Heart right ventricle (tissue), 16 donors: ENCODE data around the gene OLFM1. TPM values are rescaled to one million over a fixed set of nuclear protein-coding genes. Genes with fewer than 3 reads are reported as not detected.

ENCODE experiments used
- ATAC-seq, 8 donors: fragments of 200-7000 bp; cut with Tn5 transposase; one replicate each; pipeline ENCODE4 v1.9.1; 2020; ENCODE audit warnings: mild to moderate bottlenecking in 8 of 8, moderate library complexity in 8 of 8, moderate number of reproducible peaks in 1 of 8
- DNase-seq, 2 donors: peaks; one replicate each; pipeline ENCODE4 v3.0.0-alpha.2; 2020
- H3K27ac ChIP-seq, 10 donors: fragments of 200-600 bp; sonication (generic) in 2 of 10; one replicate each; pipeline versions ENCODE4 v1.5.0 to v1.8.0; 2020 to 2022; ENCODE audit warnings: mild to moderate bottlenecking in 3 of 10
- H3K27me3 ChIP-seq, 7 donors: fragments of 200-600 bp; one replicate each; pipeline ENCODE4 v1.8.0; 2021 to 2022; ENCODE audit warnings: mild to moderate bottlenecking in 2 of 7
- H3K36me3 ChIP-seq, 9 donors: fragments of 200-600 bp; sonication (generic) in 1 of 9; one replicate each; pipeline versions ENCODE4 v1.5.0 to v1.8.0; 2020 to 2022; ENCODE audit warnings: mild to moderate bottlenecking in 2 of 9
- H3K4me1 ChIP-seq, 9 donors: fragments of 200-600 bp; sonication (generic) in 1 of 9; one replicate each; pipeline versions ENCODE4 v1.5.0 to v1.8.0; 2020 to 2022; ENCODE audit warnings: mild to moderate bottlenecking in 4 of 9
- H3K4me3 ChIP-seq, 10 donors: fragments of 200-600 bp; sonication (generic) in 2 of 10; one replicate each; pipeline versions ENCODE4 v1.5.0 to v1.8.0; 2020 to 2022; ENCODE audit warnings: mild to moderate bottlenecking in 7 of 10, moderate library complexity in 2 of 10
- H3K9me3 ChIP-seq, 11 donors: fragments of 200-600 bp in 10 of 11; sonication (generic) in 2 of 11; one replicate each; pipeline versions ENCODE4 v1.5.0 to v1.8.0; 2013 to 2022; ENCODE audit warnings: mild to moderate bottlenecking in 2 of 11, control low read depth in 1 of 11, moderate library complexity in 1 of 11
- CTCF ChIP-seq, 9 donors: fragments of 200-600 bp; sonication (generic) in 2 of 9; IDR thresholded peaks; one replicate each; pipeline versions ENCODE4 v1.5.0 to v1.8.0; 2021 to 2022; ENCODE audit warnings: antibody characterized with exemption in 9 of 9, mild to moderate bottlenecking in 5 of 9, moderate library complexity in 1 of 9
- WGBS, 2 donors: extraction: QIAGEN DNeasy Blood & Tissue Kit; methylation state at CpG; one replicate each; pipeline ENCODE4 v1.1.7; 2013; ENCODE audit warnings: inconsistent platforms in 1 of 2; 5-methylcytosine and 5-hydroxymethylcytosine counted together
- intact Hi-C, 10 donors: fragments of 100-400 bp; cut with DNase I; formaldehyde crosslinking; loops; one replicate each; pipeline versions ENCODE4 v1.11.1 to v1.14.2; 2022
- polyA plus RNA-seq, 2 donors: library from polyadenylated mRNA; stranded (reverse); fragments of 200-250 nt; gene quantifications; one replicate each; pipeline ENCODE4 v1.2.3, GENCODE V29; 2013
- total RNA-seq, 10 donors: library from RNA; stranded (reverse); fragmentation: NEBNext Ultra II Directional in 3 of 10; extraction: Animal tissue kit (Norgen Biotek cat#: 25700) in 3 of 10; gene quantifications; one replicate each; pipeline versions ENCODE4 v1.2.1 to v1.2.4, GENCODE V29; 2021 to 2023
- donor health status: Arrhythmogenic right ventricular cardiomyopathy.
- donor health status: ischemic (EF 13 %, LVEDD 7.1; RV severe dilation, severe dysfunction).
- donor health status: healthy with polysubstance abuse.
- donor health status: DM: no; HTN: yes; CAD: no.
- donor health status: DM: no; HTN: no; CAD: no.
- donor health status: ischemic (EF 25% LVEDD 6.9; RV normal size, moderate dysfunction).
- donor health status: ischemic (EF 25% LVEDD 5.7; RV mildly dilated, moderate dysfunction).
- donor health status: healthy.
- donor health status: DM: yes; HTN: yes; CAD: no.
- donor health status: Ischemic cardiomyopathy.
- donor health status: ischemic (EF 35%, LVEDD 5.7; RV mildly dilated, moderate dysfunction).
- donor health status: nonischemic (EF 11% LVEDD 7.7; RV severe dilation, severe dysfunction).
- donor health status: DM: yes; HTN: yes; CAD: no.
- donor health status: PGD.
- donor health status: ischemic (EF 29% LVEDD 5.4; RV normal size, mild dysfunction).
- donor health status: nonischemic (EF 23%, LVEDD 6.1; RV moderate dilation, normal function).

Gene OLFM1
- total and polyA plus RNA-seq, 12 donors = 3.3 to 14.9 (median 6.5) TPM

DNA sequence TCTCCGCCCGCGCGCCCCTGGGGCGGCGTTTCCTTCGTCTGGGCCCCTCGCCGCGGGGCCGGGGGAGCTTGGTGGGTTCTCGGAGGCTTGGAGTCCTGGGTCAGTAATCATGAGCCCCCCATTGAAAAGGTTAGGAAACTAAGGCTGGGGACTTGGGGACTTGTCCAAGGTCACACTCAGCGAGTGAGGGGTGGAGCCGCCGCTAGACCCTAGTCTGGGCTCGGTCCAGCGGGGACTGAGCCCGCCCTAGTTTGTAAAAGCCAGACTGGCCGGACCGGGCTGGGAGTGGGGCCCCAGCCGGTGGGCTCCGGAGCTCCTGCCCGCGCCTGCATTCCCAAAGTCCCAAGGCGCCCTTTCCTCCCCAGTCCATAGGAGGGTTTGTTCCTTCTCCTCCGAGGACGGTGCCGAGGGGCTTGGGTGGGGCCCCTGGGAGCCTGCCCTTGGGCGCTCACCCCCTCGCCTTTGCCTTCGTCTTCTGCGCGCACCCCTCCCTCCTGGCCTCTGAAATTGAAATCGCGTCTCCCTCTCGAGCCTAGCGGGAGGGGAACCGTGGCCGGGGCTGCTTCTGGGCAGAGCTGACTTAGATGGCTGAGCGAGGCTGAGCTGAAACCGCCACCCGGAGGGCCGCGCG lies 995 bp downstream of the OLFM1 start:
- peak overlapping the region; percentile 3 to 59 (median 50) for H3K4me3 ChIP-seq

GRCh38 chr9:135088979-135089847 lies 1.7 kb downstream of the OLFM1 start:
- H3K27ac ChIP-seq = no peak overlapping the region

More for the DNA sequence above, 995 bp downstream of the OLFM1 start:
- ATAC-seq (no peak), DNase-seq (no peak)
- H3K4me1 ChIP-seq = peaks cover 8 to 38% (median 33%) of the 10 kb centered on the region in 9 donors
- TF ChIP-seq CTCF (IDR thresholded peaks at IDR 0.05) = no peak
- H3K36me3 ChIP-seq = no peaks in the 10 kb centered on the region
- no peaks in the 10 kb centered on the region for H3K9me3 ChIP-seq
- H3K27ac ChIP-seq = no peak overlapping the region
- intact Hi-C loops = loop anchor here in 3 of 10 donors (5.0 to 10.0 kb wide), 4 partner anchors 191 to 314 kb away; no protein-coding TSS in a partner anchor
- 3% methylated on average over 44 to 45 of the region's 45 CpGs for WGBS, 2 donors
- H3K27me3 ChIP-seq = peaks cover 15 to 49% (median 35%) of the 10 kb centered on the region in 7 donors

GRCh38 chr9:135090081-135090480 lies 2.6 kb downstream of the OLFM1 start:
- no peak for ATAC-seq
- no peak for TF ChIP-seq CTCF (IDR thresholded peaks at IDR 0.05)
- DNase-seq = no peak
- Histone ChIP-seq H3K4me3 (no peak overlapping the region), H3K36me3 (no peaks in the 10 kb centered on the region), H3K27me3 (peaks cover 15 to 54% (median 43%) of the 10 kb centered on the region in 7 donors), H3K4me1 (peaks cover 8 to 32% (median 28%) of the 10 kb centered on the region in 9 donors), H3K27ac (no peak overlapping the region), H3K9me3 (no peaks in the 10 kb centered on the region)
- 93 to 94% methylated on average over 7 of the region's 7 CpGs for WGBS, 2 donors
- intact Hi-C loops = no loop called here

More at GRCh38 chr9:135088979-135089847, 1.7 kb downstream of the OLFM1 start:
- no peaks in the 10 kb centered on the region for H3K9me3 ChIP-seq
- H3K27me3 ChIP-seq = peaks cover 15 to 53% (median 42%) of the 10 kb centered on the region in 7 donors
- no peaks in the 10 kb centered on the region for H3K36me3 ChIP-seq
- ATAC-seq (no peak), DNase-seq (no peak)
- TF ChIP-seq CTCF (IDR thresholded peaks at IDR 0.05) = no peak
- WGBS, 2 donors = 48 to 49% methylated on average over 35 of the region's 35 CpGs
- H3K4me3 ChIP-seq = peak overlapping the region in 6 of 10 donors; percentile 46 to 59 (median 53)
- intact Hi-C loops = loop anchor here in 3 of 10 donors (5.0 to 10.0 kb wide), 4 partner anchors 192 to 314 kb away; no protein-coding TSS in a partner anchor
- H3K4me1 ChIP-seq = peaks cover 8 to 32% (median 28%) of the 10 kb centered on the region in 9 donors

DNA sequence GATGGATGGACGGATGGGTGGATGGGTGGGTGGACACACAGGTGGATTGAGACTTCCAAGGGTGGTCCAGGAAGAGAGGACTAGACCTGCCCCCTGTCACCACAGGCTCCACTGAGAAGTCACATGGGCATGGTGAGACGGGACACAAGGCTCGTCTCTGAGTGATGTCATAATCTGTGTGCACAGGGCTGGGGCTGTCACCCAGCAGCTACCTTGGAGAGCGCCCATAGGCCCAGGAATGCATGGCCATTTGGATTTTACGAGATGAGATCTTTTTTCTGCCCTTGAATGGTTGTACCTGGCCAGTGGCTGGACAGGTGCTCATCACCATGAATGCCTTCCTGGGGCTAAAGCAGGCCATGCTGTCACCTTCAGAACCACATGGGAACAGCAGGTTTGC lies 3.1 kb downstream of the OLFM1 start:
- H3K4me1 ChIP-seq = peaks cover 8 to 29% (median 25%) of the 10 kb centered on the region in 9 donors
- ATAC-seq (no peak), DNase-seq (no peak)
- H3K36me3 ChIP-seq = no peaks in the 10 kb centered on the region
- no peak overlapping the region for H3K4me3 ChIP-seq
- 60 to 64% methylated on average over 5 of the region's 5 CpGs for WGBS, 2 donors
- H3K9me3 ChIP-seq = no peaks in the 10 kb centered on the region
- H3K27ac ChIP-seq = no peak overlapping the region
- no peak for TF ChIP-seq CTCF (IDR thresholded peaks at IDR 0.05)
- intact Hi-C loops = no loop called here
- H3K27me3 ChIP-seq = peaks cover 15 to 51% (median 43%) of the 10 kb centered on the region in 7 donors
